Esophagus squamous epithelium (tissue), 5 donors: ENCODE data around the gene MUC15. TPM values are rescaled to one million over a fixed set of nuclear protein-coding genes. Genes with fewer than 3 reads are reported as not detected.
"Not testable (repeated sequence)": the region's sequence is repeated elsewhere in the genome, so short reads cannot be mapped to it uniquely, and the experiment has no call there.

Experiments used
- DNase-seq: peaks from one replicate; lab custom pipeline; 2025; lab: John Stamatoyannopoulos, UW
- H3K27ac ChIP-seq, 4 donors: fragments of 200-600 bp; sonication (generic); one replicate each; pipeline ENCODE4 v1.5.1; 2016 to 2019; ENCODE audit warnings: mild to moderate bottlenecking in 1 of 4
- H3K27me3 ChIP-seq, 4 donors: fragments of 200-600 bp; sonication (generic); 1 replicate in 3 of 4; 2 replicates in 1 of 4; pipeline versions ENCODE4 v1.5.1 to v1.6.0; 2017 to 2021; ENCODE audit warnings: antibody characterized with exemption in 1 of 4
- H3K36me3 ChIP-seq, 3 donors: fragments of 200-600 bp; sonication (generic); one replicate each; pipeline ENCODE4 v1.5.1; 2016 to 2019
- H3K4me1 ChIP-seq, 3 donors: fragments of 200-600 bp; sonication (generic); one replicate each; pipeline ENCODE4 v1.5.1; 2017 to 2019
- H3K4me3 ChIP-seq, 4 donors: fragments of 200-600 bp; sonication (generic); 1 replicate in 3 of 4; 2 replicates in 1 of 4; pipeline ENCODE4 v1.5.1; 2016 to 2019; ENCODE audit warnings: mild to moderate bottlenecking in 2 of 4, moderate library complexity in 1 of 4
- H3K9me3 ChIP-seq, 3 donors: fragments of 200-600 bp; sonication (generic); one replicate each; pipeline ENCODE4 v1.5.1; 2016 to 2019
- POLR2A ChIP-seq, 4 donors: fragments of 450-650 bp; IDR thresholded peaks; one replicate each; pipeline ENCODE4 v1.6.1; 2017; ENCODE audit warnings: antibody characterized with exemption in 4 of 4, mild to moderate bottlenecking in 4 of 4, moderate library complexity in 3 of 4
- WGBS, 2 donors: methylation state at CpG; one replicate each; pipeline ENCODE4 v1.1.5; 2018; 5-methylcytosine and 5-hydroxymethylcytosine counted together
- intact Hi-C: fragments of 100-400 bp; cut with DNase I; formaldehyde crosslinking; loops from one replicate; pipeline ENCODE4 v1.15.0; 2022
- total RNA-seq, 4 donors: library from RNA; depleted of rRNA; stranded (reverse); fragments of >200 nt; gene quantifications; one replicate each; pipeline ENCODE4 v1.1.0, GENCODE V29; 2016
- TF ChIP-seq, protein P1 (sequence below), 6 experiments: fragments of 450-650 bp in 4 of 6; fragments of 200-600 bp in 2 of 6; sonication (generic) in 2 of 6; IDR thresholded peaks; one replicate each; pipeline ENCODE4 v1.5.1; 2016 to 2019; ENCODE audit warnings: antibody characterized with exemption in 6 of 6, mild to moderate bottlenecking in 4 of 6, moderate library complexity in 4 of 6
- donor health status: DM: yes; HTN: yes; CAD: no.

MUC15 gene
- total RNA-seq, 4 donors from 2014 or later: 14.7 to 30.6 (median 22.4) TPM

GRCh38 chr11:26597899-26598298 is 25.8 kb upstream of the MUC15 start:
- Histone ChIP-seq H3K4me1 (no peaks in the 10 kb centered on the region), H3K4me3 (no peak overlapping the region), H3K27me3 (no peaks in the 10 kb centered on the region), H3K9me3 (no peaks in the 10 kb centered on the region), H3K27ac (no peak overlapping the region), H3K36me3 (no peaks in the 10 kb centered on the region)
- DNase-seq: no peak
- TF ChIP-seq, protein P1, sequence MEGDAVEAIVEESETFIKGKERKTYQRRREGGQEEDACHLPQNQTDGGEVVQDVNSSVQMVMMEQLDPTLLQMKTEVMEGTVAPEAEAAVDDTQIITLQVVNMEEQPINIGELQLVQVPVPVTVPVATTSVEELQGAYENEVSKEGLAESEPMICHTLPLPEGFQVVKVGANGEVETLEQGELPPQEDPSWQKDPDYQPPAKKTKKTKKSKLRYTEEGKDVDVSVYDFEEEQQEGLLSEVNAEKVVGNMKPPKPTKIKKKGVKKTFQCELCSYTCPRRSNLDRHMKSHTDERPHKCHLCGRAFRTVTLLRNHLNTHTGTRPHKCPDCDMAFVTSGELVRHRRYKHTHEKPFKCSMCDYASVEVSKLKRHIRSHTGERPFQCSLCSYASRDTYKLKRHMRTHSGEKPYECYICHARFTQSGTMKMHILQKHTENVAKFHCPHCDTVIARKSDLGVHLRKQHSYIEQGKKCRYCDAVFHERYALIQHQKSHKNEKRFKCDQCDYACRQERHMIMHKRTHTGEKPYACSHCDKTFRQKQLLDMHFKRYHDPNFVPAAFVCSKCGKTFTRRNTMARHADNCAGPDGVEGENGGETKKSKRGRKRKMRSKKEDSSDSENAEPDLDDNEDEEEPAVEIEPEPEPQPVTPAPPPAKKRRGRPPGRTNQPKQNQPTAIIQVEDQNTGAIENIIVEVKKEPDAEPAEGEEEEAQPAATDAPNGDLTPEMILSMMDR (IDR thresholded peaks at IDR 0.05): no peak
- no peak for TF ChIP-seq POLR2A (IDR thresholded peaks at IDR 0.05)
- WGBS, 2 donors: 67 to 78% methylated on average over 2 of the region's 2 CpGs
- intact Hi-C loops: no loop called here

GRCh38 chr11:26597049-26597689 is 25.1 kb upstream of the MUC15 start:
- H3K36me3 ChIP-seq, H3K27ac ChIP-seq, H3K4me3 ChIP-seq, H3K9me3 ChIP-seq, H3K27me3 ChIP-seq, H3K4me1 ChIP-seq, intact Hi-C loops, DNase-seq: not testable (repeated sequence)
- 90 to 95% methylated on average over 15 to 18 of the region's 20 CpGs for WGBS, 2 donors

- H3K9me3 ChIP-seq, intact Hi-C loops, H3K4me3 ChIP-seq, H3K4me1 ChIP-seq, H3K36me3 ChIP-seq, DNase-seq, H3K27me3 ChIP-seq, H3K27ac ChIP-seq: not testable (repeated sequence)
- WGBS, 2 donors: 42 to 71% methylated on average over 7 of the region's 7 CpGs
Measured at GRCh38 chr11:26595207-26595865, 23.3 kb upstream of the MUC15 start.

DNA sequence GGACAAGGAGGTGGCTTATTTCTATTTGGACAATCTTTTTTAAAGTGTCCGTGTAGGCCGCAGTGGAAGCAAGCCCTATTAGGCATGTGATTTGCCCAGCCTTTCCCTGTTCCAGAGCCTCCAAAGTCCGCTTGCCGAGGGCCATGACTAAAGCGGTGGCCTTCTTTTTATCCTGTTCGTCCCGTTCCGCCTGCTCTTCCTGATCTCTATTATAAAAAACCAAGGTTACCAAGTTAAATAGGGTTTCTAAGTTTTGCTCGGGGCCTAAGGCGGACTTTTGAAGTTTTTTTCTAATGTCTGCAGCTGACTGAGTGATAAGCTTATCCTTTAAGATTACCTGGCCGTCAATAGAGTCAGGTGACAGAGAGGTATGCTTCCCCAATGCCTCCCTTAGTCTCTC is 21.6 kb upstream of the MUC15 start:
- intact Hi-C loops: no loop called here
- H3K27me3 ChIP-seq: no peaks in the 10 kb centered on the region
- DNase-seq: no peak
- H3K27ac ChIP-seq: no peak overlapping the region
- no peaks in the 10 kb centered on the region for H3K36me3 ChIP-seq
- no peaks in the 10 kb centered on the region for H3K9me3 ChIP-seq
- H3K4me3 ChIP-seq: no peak overlapping the region
- 69 to 79% methylated on average over 11 of the region's 11 CpGs for WGBS, 2 donors
- no peak for TF ChIP-seq POLR2A (IDR thresholded peaks at IDR 0.05)
- TF ChIP-seq, protein P1 (IDR thresholded peaks at IDR 0.05): no peak
- no peaks in the 10 kb centered on the region for H3K4me1 ChIP-seq

GRCh38 chr11:26587073-26587472 is 15.0 kb upstream of the MUC15 start:
- no peak for TF ChIP-seq POLR2A (IDR thresholded peaks at IDR 0.05)
- TF ChIP-seq, protein P1 (IDR thresholded peaks at IDR 0.05): no peak
- peak overlapping the region in 1 of 4 donors; percentile 6 for H3K27ac ChIP-seq
- no peaks in the 10 kb centered on the region for H3K9me3 ChIP-seq
- H3K36me3 ChIP-seq: no peaks in the 10 kb centered on the region
- no peak for DNase-seq
- WGBS, 2 donors: 34 to 60% methylated on average over 2 of the region's 2 CpGs
- intact Hi-C loops: no loop called here
- H3K27me3 ChIP-seq: no peaks in the 10 kb centered on the region
- no peak overlapping the region for H3K4me3 ChIP-seq
- H3K4me1 ChIP-seq: peaks cover 0 to 24% (median 3%) of the 10 kb centered on the region in 3 donors

- H3K9me3 ChIP-seq: no peaks in the 10 kb centered on the region
- H3K36me3 ChIP-seq: no peaks in the 10 kb centered on the region
- H3K27ac ChIP-seq: peak overlapping the region in 1 of 4 donors; percentile 41
- no peaks in the 10 kb centered on the region for H3K27me3 ChIP-seq
- intact Hi-C loops: no loop called here
- DNase-seq: no peak
- H3K4me1 ChIP-seq: peaks cover 0 to 25% (median 3%) of the 10 kb centered on the region in 3 donors
- no peak for TF ChIP-seq POLR2A (IDR thresholded peaks at IDR 0.05)
- TF ChIP-seq, protein P1 (IDR thresholded peaks at IDR 0.05): no peak
- no peak overlapping the region for H3K4me3 ChIP-seq
Measured at GRCh38 chr11:26584818-26585217, 12.8 kb upstream of the MUC15 start.
